ENCODE measurements around the gene TCHP.

The TCHP gene

GRCh38 chr12:109961201-109961600, 61.1 kb downstream of the TCHP start:
- Histone ChIP-seq H3K4me3 (ENCODE audit: low read depth in 1 of 2, low read length in 1 of 2) (no peak overlapping the region), H3K27ac (no peak overlapping the region), H3K27me3 (no peaks in the 10 kb centered on the region), H3K9me3 (no peaks in the 10 kb centered on the region), H3K4me1 (ENCODE audit: control insufficient read depth in 1 of 2, insufficient read depth in 1 of 2, low read depth in 1 of 2, low read length in 1 of 2) (no peaks in the 10 kb centered on the region), H3K36me3 (peaks cover 99% of the 10 kb centered on the region)
- TF ChIP-seq, protein P1, sequence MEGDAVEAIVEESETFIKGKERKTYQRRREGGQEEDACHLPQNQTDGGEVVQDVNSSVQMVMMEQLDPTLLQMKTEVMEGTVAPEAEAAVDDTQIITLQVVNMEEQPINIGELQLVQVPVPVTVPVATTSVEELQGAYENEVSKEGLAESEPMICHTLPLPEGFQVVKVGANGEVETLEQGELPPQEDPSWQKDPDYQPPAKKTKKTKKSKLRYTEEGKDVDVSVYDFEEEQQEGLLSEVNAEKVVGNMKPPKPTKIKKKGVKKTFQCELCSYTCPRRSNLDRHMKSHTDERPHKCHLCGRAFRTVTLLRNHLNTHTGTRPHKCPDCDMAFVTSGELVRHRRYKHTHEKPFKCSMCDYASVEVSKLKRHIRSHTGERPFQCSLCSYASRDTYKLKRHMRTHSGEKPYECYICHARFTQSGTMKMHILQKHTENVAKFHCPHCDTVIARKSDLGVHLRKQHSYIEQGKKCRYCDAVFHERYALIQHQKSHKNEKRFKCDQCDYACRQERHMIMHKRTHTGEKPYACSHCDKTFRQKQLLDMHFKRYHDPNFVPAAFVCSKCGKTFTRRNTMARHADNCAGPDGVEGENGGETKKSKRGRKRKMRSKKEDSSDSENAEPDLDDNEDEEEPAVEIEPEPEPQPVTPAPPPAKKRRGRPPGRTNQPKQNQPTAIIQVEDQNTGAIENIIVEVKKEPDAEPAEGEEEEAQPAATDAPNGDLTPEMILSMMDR (IDR thresholded peaks at IDR 0.05), result no peak

GRCh38 chr12:109961612-109962011, 61.5 kb downstream of the TCHP start:
- Histone ChIP-seq H3K9me3 (no peaks in the 10 kb centered on the region), H3K4me3 (ENCODE audit: low read depth in 1 of 2, low read length in 1 of 2) (no peak overlapping the region), H3K36me3 (peaks cover 99% of the 10 kb centered on the region), H3K27ac (no peak overlapping the region), H3K4me1 (ENCODE audit: control insufficient read depth in 1 of 2, insufficient read depth in 1 of 2, low read depth in 1 of 2, low read length in 1 of 2) (no peaks in the 10 kb centered on the region), H3K27me3 (no peaks in the 10 kb centered on the region)
- TF ChIP-seq, protein P1 (IDR thresholded peaks at IDR 0.05), result no peak

GRCh38 chr12:109962398-109962797, 62.3 kb downstream of the TCHP start:
- no peaks in the 10 kb centered on the region for H3K27me3 ChIP-seq
- no peaks in the 10 kb centered on the region for H3K4me1 ChIP-seq (ENCODE audit: control insufficient read depth in 1 of 2, insufficient read depth in 1 of 2, low read depth in 1 of 2, low read length in 1 of 2)
- peaks cover 99% of the 10 kb centered on the region for H3K36me3 ChIP-seq
- H3K9me3 ChIP-seq, result no peaks in the 10 kb centered on the region
- TF ChIP-seq, protein P1 (IDR thresholded peaks at IDR 0.05), result no peak
- no peak overlapping the region for H3K27ac ChIP-seq
- H3K4me3 ChIP-seq (ENCODE audit: low read depth in 1 of 2, low read length in 1 of 2), result no peak overlapping the region

DNA sequence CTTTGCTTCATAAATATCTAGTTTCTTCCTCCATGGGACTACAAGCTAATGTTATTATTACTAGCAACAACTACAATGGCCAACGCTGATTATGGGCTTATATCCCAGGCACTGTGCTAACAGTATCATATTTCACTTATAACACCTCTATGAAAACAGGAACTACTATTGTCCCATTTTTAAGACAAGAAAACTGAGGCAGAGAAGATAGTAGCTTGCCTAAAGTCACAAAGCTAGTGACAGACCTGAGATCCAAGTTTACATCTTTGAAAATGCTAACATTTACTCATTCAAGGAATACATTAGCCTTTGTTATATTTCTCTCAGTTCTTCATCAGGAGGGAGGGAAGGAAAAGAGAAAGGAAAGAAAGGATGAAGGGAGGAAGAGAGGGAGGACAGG, 63.3 kb downstream of the TCHP start:
- Histone ChIP-seq H3K27ac (no peak overlapping the region), H3K27me3 (no peaks in the 10 kb centered on the region), H3K4me3 (ENCODE audit: low read depth in 1 of 2, low read length in 1 of 2) (no peak overlapping the region), H3K4me1 (ENCODE audit: control insufficient read depth in 1 of 2, insufficient read depth in 1 of 2, low read depth in 1 of 2, low read length in 1 of 2) (no peaks in the 10 kb centered on the region), H3K9me3 (no peaks in the 10 kb centered on the region), H3K36me3 (peaks cover 99% of the 10 kb centered on the region)
- TF ChIP-seq, protein P1 (IDR thresholded peaks at IDR 0.05), result no peak

DNA sequence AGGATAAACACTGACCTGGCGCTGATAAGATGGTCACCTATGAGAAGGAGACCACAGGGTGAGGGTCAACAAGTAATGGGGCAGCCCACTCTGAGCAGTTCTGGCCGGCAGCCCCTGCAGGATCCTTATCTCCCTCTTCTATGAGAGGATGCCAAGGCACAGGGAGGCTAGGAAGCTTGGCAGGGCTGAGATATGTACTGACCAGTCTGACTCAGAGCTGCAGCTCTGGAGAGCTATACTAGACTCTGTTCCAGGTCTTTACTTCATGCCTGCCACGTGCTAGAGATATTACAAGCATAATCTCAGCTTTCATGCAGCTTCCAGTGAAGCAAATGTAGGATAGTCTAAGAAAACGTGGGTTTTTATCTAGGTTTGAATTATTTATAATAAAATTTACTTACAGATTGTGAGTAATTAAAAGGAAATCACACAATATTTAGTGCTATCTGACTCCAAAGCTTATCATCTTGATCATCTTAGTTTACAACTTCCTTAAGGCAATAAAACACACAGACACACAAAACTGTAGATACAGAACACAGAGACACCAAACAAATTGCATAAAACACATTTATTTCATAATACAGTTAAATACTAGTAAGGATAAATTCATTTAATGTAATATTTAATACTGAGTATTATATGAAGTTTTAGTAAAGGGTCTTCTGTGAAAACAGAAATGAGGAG, 63.8 kb downstream of the TCHP start:
- H3K9me3 ChIP-seq, result no peaks in the 10 kb centered on the region
- peaks cover 99% of the 10 kb centered on the region for H3K36me3 ChIP-seq

More for the DNA sequence above, 63.8 kb downstream of the TCHP start:
- TF ChIP-seq, protein P1 (IDR thresholded peaks at IDR 0.05), result no peak
- Histone ChIP-seq H3K4me1 (ENCODE audit: control insufficient read depth in 1 of 2, insufficient read depth in 1 of 2, low read depth in 1 of 2, low read length in 1 of 2) (no peaks in the 10 kb centered on the region), H3K4me3 (ENCODE audit: low read depth in 1 of 2, low read length in 1 of 2) (no peak overlapping the region), H3K27me3 (no peaks in the 10 kb centered on the region), H3K27ac (no peak overlapping the region)
